GM12892 (cell line): ENCODE data around the gene C1GALT1.
A peak's percentile ranks its signal among the peaks of the same experiment; 100 is the strongest.

Experiments
- DNase-seq: peaks from one replicate; pipeline ENCODE4 v3.0.0; 2011; ENCODE audit not compliant: insufficient read length
- FAIRE-seq: peaks from 2 replicates; lab custom pipeline; 2011; peaks lifted over from hg19 to GRCh38; lab: Jason Lieb, UNC
- POLR2A ChIP-seq: IDR thresholded peaks from 2 replicates; pipeline ENCODE4 v1.6.1; 2011; ENCODE audit warnings: low read depth, low read length, control low read depth
- POLR2AphosphoS5 ChIP-seq: IDR thresholded peaks from 2 replicates; pipeline ENCODE4 v1.6.1; 2011; ENCODE audit warnings: low read depth, low read length, control low read depth
- TAF1 ChIP-seq: IDR thresholded peaks from 2 replicates; pipeline ENCODE4 v1.6.1; 2011; ENCODE audit warnings: low read depth, mild to moderate bottlenecking, control low read depth, low read length, borderline replicate concordance

Gene C1GALT1

GRCh38 chr7:7266257-7266881 is 84.0 kb downstream of the C1GALT1 start:
- TF ChIP-seq POLR2A (no peak), POLR2AphosphoS5 (no peak), TAF1 (no peak)
- FAIRE-seq (no peak), DNase-seq (no peak)

- DNase-seq: no peak
- no peak for FAIRE-seq
- no peak for TF ChIP-seq TAF1
- no peak for TF ChIP-seq POLR2A
- TF ChIP-seq POLR2AphosphoS5: no peak
Measured at GRCh38 chr7:7271094-7271874, 88.9 kb downstream of the C1GALT1 start.

GRCh38 chr7:7272294-7272693 is 90.0 kb downstream of the C1GALT1 start:
- TF ChIP-seq TAF1: no peak
- TF ChIP-seq POLR2AphosphoS5: no peak
- TF ChIP-seq POLR2A: no peak
- FAIRE-seq: no peak

DNA sequence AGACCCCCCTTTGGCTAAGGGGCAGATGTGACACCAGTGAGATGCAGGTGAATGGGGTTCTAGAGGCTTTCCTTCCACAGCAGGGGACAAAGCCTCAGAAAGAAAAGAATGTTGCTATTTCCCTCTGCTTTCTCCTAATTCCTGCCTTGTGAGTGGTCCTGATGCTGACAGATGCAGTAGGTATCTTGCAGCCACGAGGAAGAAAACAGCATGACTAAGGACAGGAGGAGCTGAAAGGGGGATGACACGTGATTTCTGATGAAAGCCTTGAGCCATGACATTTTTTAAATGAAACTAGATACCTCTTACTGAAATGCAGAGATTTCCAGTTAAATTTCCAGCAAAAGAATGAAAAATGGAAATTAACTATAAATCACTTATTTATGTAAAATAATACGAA is 92.4 kb downstream of the C1GALT1 start:
- TF ChIP-seq POLR2A (no peak), TAF1 (no peak), POLR2AphosphoS5 (no peak)
- FAIRE-seq (no peak), DNase-seq (no peak)

More at GRCh38 chr7:7272294-7272693, 90.0 kb downstream of the C1GALT1 start:
- no peak for DNase-seq

DNA sequence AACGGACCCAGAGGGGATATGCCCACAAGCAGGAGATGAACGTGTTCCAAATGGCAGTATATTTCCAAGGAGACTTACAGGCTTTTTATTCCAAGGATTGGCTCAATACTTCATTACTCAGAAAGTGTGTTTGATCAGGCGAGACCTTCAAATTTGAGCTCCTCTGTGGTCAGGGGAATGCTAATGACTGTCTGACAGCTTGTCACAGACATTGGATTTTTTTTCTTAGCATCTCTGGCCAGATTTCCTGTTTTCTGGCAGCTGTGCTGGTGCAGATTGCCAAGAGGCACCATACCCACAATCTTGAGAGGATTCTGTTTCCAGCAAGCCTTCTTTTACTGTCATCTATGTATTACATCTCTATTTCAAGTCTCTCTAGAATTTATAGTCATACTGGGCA is 93.8 kb downstream of the C1GALT1 start:
- TF ChIP-seq TAF1 (no peak), POLR2AphosphoS5 (no peak), POLR2A (no peak)
- peak; percentile 36 for FAIRE-seq
- no peak for DNase-seq

GRCh38 chr7:7290429-7291122 is 108.2 kb downstream of the C1GALT1 start:
- no peak for TF ChIP-seq POLR2A
- no peak for TF ChIP-seq POLR2AphosphoS5
- no peak for TF ChIP-seq TAF1
- DNase-seq (no peak), FAIRE-seq (no peak)

- peak; percentile 14 for FAIRE-seq
Measured at GRCh38 chr7:7292085-7292484, 109.7 kb downstream of the C1GALT1 start.

GRCh38 chr7:7292608-7293007 is 110.3 kb downstream of the C1GALT1 start:
- DNase-seq (no peak), FAIRE-seq (no peak)
- TF ChIP-seq POLR2AphosphoS5 (no peak), TAF1 (no peak), POLR2A (no peak)

More at GRCh38 chr7:7292085-7292484, 109.7 kb downstream of the C1GALT1 start:
- DNase-seq: no peak
- TF ChIP-seq POLR2A (no peak), POLR2AphosphoS5 (no peak), TAF1 (no peak)

DNA sequence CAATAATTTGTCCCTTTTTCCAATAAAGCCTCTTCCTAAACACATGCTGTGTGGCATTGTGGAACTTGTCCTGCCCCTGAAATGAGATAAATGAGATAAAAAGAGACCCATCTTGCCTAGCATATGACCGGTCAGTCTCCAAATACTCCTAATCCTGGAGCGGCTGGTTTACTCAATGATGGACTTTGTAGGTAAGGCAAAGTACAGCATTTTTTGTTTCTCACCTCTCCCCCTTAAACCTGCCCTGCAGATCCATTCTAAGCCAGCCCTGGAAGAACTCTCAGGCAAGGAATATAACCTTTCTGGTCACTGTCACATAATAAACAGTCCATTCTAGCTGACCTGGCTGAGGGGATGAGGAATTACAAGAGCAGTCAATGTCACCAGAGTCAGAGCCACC is 110.7 kb downstream of the C1GALT1 start:
- FAIRE-seq: no peak
- TF ChIP-seq TAF1 (no peak), POLR2A (no peak), POLR2AphosphoS5 (no peak)
- no peak for DNase-seq

GRCh38 chr7:7294911-7295310 is 112.6 kb downstream of the C1GALT1 start:
- TF ChIP-seq POLR2AphosphoS5 (no peak), TAF1 (no peak), POLR2A (no peak)
- DNase-seq (no peak), FAIRE-seq (no peak)
